Testis (tissue), 2 donors: ENCODE measurements around the gene ARL13A.

Experiments used
- CTCF ChIP-seq, 3 experiments: fragments of 450-650 bp in 2 of 3; fragments of 200-600 bp in 1 of 3; sonication (generic) in 1 of 3; IDR thresholded peaks; one replicate each; pipeline ENCODE4 v1.5.1; 2016 to 2019; ENCODE audit warnings: antibody characterized with exemption in 3 of 3, mild to moderate bottlenecking in 2 of 3, moderate library complexity in 1 of 3
- POLR2A ChIP-seq: fragments of 450-650 bp; IDR thresholded peaks from one replicate; pipeline ENCODE4 v1.6.1; 2017; ENCODE audit warnings: antibody characterized with exemption, mild to moderate bottlenecking, moderate library complexity

DNA sequence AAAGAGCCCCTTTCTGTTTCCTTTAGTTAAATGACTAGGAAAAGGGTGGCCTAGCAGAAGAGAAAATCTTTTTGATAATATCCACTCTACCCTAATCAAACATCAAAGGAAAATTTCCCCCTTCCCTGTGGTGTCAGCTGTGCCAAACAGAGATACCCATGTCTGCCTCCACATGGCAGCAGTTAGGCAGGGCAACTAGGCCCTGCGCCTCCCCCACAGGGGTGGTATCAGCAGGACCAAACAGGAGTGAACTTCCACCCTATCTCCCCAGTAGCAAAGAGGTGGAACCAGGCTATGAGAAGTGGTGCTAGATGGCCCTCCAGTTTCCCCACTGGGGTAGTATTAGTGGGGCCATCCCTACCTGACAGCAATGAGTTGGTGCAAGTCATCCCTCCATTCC, 21.0 kb upstream of the ARL13A start:
- TF ChIP-seq CTCF (IDR thresholded peaks at IDR 0.05): no peak
- TF ChIP-seq POLR2A: no peak
